Epithelial cell of proximal tubule (primary cell): ENCODE data around the gene CPEB3. TPM values are rescaled to one million over a fixed set of nuclear protein-coding genes. Genes with fewer than 3 reads are reported as not detected.

Experiments used
- DNase-seq: peaks from one replicate; pipeline ENCODE4 v3.0.0-alpha.2; 2011; ENCODE audit warnings: low read depth
- H3K4me3 ChIP-seq: 2 replicates; pipeline ENCODE4 v1.5.1; 2011; ENCODE audit warnings: low read depth, mild to moderate bottlenecking, low read length
- CTCF ChIP-seq: conservative IDR thresholded peaks from 2 replicates; pipeline ENCODE4 v1.5.1; 2012; ENCODE audit warnings: low read depth, mild to moderate bottlenecking, low read length
- total RNA-seq: library from RNA; depleted of rRNA; stranded (reverse); fragments of >200 nt; gene quantifications from 2 replicates; pipeline ENCODE4 v1.2.3, GENCODE V29; 2015

Gene CPEB3
- total RNA-seq, 1 donor from 2014 or later: 0.52 TPM

- DNase-seq: no peak
- no peak for TF ChIP-seq CTCF
- H3K4me3 ChIP-seq: no peak overlapping the region
Observed at GRCh38 chr10:92213049-92213448, 77.8 kb downstream of the CPEB3 start.

GRCh38 chr10:92208736-92209135 is 82.1 kb downstream of the CPEB3 start:
- no peak for DNase-seq
- no peak for TF ChIP-seq CTCF
- no peak overlapping the region for H3K4me3 ChIP-seq

- no peak overlapping the region for H3K4me3 ChIP-seq
- TF ChIP-seq CTCF: no peak
Observed at GRCh38 chr10:92208157-92208720, 82.6 kb downstream of the CPEB3 start.

GRCh38 chr10:92207061-92207460 is 83.8 kb downstream of the CPEB3 start:
- H3K4me3 ChIP-seq: no peak overlapping the region
- no peak for TF ChIP-seq CTCF
- no peak for DNase-seq

More at GRCh38 chr10:92208157-92208720, 82.6 kb downstream of the CPEB3 start:
- DNase-seq: no peak

- TF ChIP-seq CTCF: no peak
- H3K4me3 ChIP-seq: no peak overlapping the region
- DNase-seq: no peak
Observed at GRCh38 chr10:92203919-92204623, 86.8 kb downstream of the CPEB3 start.

GRCh38 chr10:92202536-92202935 is 88.3 kb downstream of the CPEB3 start:
- H3K4me3 ChIP-seq: no peak overlapping the region
- TF ChIP-seq CTCF: no peak
- no peak for DNase-seq

GRCh38 chr10:92200564-92200963 is 90.3 kb downstream of the CPEB3 start:
- no peak for TF ChIP-seq CTCF
- DNase-seq: no peak
- H3K4me3 ChIP-seq: no peak overlapping the region
